HG03558 (cell line): ENCODE results near the gene OXER1.
A peak's percentile ranks its signal among the peaks of the same experiment; 100 is the strongest.
"Not testable (repeated sequence)": the region's sequence is repeated elsewhere in the genome, so short reads cannot be mapped to it uniquely, and the experiment has no call there.

ENCODE experiments used
- ATAC-seq: cut with Tn5 transposase; IDR thresholded peaks from one replicate; pipeline ENCODE4 v1.9.1; 2021; ENCODE audit warnings: moderate number of reproducible peaks; ENCODE audit not compliant: unreplicated experiment; ENCODE audit errors: extremely low read depth

The OXER1 gene

DNA sequence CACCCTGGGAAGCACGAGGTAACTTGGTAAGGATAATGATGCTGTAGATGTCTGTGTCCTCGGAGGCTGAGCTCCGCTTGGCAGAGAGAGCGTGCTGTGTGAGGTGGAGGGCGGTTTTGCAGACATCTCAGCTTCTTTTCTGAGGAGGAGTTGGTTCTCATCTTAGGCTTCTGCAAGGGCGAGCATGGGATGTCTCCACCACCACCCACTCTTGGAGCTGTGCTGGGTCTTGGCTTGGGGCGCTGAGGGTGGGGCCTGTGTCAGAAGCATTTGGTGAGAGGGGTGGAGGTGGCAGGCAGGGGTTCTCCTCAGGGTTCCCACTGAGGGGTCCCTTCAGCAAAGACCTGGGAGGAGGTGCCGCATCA, 9.2 kb downstream of the OXER1 start:
- ATAC-seq = no peak

- peak; percentile 31 for ATAC-seq
Measured at GRCh38 chr2:42754021-42754775, 9.7 kb downstream of the OXER1 start.

DNA sequence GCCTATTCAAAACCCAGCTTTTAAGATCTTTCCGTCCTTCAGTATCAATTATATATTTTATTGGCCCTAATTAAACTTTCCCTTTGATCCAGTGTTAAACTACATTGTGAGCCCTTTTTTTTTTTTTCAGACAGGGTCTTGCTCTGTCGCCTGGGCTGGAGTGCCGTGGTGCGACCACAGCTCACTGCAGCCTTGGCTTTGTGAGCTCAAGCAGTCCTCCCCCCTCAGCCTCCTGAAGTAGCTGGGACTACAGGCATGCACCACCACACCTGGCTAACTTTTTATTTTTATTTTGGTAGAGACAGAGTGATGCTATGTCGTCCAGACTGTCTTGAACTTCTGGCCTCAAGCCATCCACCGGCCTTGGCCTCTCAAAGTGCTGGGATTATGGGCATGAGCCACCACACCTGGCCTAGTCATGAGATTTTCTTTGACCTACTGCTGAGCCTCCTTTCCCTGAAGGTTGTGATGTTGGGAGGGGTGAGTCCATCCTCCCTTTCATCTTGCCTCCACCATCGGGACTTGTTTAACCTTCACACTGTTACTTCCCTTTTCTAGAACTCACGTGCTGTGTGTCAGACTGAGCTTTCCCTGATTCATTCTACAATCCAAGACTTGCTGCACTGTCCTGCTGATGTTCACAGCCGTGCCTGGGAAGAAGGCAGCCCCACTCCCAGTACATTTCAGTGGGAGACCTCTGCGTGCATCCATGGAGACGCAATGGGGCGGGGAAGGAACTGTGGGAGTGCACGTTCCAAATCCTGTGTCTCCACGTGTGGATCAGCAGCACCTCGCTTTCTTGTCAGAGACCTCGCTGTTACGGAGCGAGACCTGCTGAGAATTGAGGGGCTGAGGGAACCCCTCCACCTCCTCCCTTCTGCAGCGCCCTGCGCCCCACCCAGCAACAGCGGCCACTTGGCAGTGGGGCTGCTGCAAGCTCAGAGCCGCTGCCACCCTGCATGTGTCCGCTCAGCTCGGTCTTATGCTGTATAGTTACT, 10.8 kb downstream of the OXER1 start:
- ATAC-seq = no peak

DNA sequence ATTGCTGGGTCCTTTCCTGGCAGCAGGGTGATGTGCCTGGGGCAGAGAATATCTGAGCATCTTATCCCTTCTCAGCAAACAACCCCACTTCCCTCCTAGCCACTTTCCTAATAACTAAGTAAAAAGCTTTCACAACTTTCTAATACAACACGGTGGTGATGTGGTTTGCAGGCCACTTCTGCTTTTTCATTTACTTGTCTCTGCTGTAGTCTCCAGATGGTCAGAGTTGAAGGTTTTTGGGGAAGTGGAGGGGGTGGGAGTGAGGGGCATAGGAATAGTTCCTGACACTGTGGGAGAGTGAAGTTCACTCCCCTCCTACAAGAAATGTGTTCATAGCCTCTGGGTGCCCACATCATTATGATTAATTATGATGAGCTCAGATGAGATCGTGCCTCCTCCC, 11.6 kb downstream of the OXER1 start:
- ATAC-seq = peak; percentile 35

DNA sequence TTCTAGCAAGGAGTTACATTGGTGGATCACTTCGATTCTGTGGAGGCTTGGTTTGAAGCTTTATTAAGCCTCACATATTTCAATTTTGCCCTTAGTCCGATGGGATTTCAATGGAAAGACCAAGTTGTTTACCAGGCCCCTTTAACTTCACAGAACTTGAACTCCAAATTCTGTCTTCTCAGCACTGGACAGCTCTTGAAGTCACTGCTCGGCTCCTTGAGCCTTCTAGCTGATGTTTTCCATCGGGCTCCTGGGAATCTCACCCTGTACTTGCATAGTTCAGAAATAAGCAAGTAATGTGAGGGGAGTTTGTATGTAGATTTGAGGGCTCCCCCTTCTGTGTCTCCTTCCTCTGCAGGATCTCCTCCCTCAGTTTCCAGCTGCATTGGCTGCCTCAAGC, 15.1 kb downstream of the OXER1 start:
- ATAC-seq = no peak

GRCh38 chr2:42747422-42747821, 16.5 kb downstream of the OXER1 start:
- no peak for ATAC-seq

GRCh38 chr2:42744545-42745082, 19.3 kb downstream of the OXER1 start:
- no peak for ATAC-seq

GRCh38 chr2:42743659-42743990, 20.3 kb downstream of the OXER1 start:
- ATAC-seq = no peak

DNA sequence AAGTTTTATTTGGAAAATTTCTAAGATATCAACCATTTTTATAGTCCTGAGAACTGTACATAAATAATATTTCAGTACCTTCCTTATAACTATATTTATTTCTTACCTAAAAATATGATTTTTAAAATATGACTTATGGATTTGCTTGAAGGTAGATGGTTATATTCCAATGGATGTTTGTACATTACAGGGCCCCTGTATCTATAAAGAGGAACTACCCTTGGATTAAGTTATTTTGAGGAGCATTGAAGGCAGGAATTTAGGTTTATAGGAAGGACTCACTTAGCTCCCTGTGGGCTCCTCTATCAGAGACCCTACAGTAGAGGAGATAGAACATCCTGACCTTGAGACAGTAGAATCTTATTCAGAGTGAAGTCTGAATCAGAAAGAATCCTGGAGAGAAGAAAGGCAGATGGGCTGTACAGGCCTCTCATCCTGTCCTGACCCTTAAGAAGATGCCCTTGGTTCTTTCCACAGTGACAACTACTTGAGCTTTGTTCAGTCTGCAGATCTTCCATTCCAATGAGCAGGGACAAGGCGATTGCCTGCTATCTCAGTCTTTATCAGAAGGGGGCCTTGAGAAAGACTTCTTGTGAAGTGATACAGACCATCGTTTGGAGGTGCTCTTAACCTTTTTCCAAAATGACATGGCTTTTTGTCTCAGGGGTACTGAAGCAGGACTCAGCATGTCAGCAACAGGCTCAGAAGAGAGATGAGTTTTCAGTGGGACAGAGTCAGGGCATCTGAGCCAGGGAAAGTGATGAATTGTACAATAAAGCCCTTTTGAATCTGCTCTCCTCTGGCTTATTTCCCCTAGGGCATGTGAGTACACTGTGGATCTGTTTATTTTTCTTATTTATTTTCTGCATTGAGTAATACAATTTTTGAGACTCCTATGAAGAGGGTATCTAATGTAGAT, 20.9 kb downstream of the OXER1 start:
- ATAC-seq = no peak

DNA sequence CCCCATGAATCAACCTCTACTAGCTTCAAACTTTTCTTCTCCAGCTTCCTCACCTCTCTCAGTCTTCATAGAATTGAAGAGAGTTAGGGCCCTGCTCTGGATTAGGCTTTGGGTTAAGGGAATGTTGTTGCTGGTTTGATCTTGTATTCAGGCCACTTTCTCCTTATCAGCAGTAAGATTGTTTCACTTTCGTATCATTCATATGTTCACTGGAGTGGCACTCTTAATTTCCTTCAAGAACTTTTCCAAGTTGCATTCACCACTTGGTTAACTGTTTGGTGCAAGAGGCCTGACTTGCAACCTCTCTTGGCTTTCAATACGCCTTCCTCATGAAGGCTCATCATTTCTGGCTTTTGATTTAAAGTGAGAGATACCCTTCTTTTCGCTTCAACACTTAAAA, 22.8 kb downstream of the OXER1 start:
- no peak for ATAC-seq

DNA sequence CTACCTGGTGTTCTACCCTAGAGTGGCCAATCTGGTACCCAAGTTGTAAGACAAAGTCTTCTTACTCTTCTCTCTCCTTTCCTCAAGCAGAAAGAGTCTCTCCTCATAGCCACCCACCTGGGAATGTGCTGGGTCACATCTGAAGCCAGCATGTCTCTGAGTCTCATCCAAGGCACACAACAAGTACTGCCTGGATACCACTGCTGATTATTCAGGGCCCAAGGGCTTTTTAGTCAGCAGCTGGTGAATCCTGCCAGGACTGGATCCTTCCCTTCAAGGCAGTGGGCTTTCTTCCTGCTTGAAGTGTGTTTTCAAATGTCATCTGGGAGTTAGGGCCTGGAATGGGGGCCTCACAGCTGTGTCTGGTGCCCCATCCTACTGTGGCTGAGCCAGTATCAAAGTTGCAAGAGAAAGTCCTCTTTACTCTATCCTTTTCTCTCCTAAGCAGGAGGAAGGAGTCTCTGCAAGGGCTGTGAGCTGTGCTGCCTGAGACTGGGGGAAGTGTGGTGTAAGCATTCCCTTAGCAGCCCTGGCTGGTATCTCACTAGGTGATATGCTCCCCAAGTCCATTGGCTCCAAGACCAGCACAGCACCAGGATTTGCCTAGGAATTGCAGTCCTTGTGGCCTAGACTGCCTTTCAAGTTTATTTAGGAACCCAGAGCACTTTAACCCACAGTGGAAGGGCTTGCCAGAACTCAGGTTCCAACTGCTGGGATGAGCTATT, 27.2 kb downstream of the OXER1 start:
- ATAC-seq = no peak

- no peak for ATAC-seq
Measured at GRCh38 chr2:42733852-42734251, 30.1 kb downstream of the OXER1 start.

GRCh38 chr2:42731316-42731715, 32.6 kb downstream of the OXER1 start:
- not testable (repeated sequence) for ATAC-seq

GRCh38 chr2:42726680-42727079, 37.3 kb downstream of the OXER1 start:
- no peak for ATAC-seq

DNA sequence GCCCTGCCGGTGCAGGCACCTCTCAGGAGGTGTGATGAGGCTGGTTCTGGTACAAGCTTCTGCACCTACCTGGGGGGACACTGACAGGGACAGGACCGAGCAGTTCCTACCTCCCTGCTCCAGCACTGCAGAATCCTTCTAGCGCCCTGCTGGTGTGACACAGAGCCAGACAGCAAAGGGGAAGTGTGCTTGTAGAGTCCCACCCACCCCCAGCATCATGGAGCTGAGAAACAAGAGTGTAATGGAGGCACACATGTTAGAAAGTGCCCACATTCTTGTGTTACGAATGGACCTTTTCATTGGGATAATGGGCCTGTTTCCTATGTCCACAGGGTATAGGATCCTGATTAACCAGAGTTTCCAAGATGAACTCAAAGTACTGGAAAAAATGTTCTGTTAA, 38.3 kb downstream of the OXER1 start:
- ATAC-seq = no peak

GRCh38 chr2:42724886-42725285, 39.0 kb downstream of the OXER1 start:
- ATAC-seq = no peak

DNA sequence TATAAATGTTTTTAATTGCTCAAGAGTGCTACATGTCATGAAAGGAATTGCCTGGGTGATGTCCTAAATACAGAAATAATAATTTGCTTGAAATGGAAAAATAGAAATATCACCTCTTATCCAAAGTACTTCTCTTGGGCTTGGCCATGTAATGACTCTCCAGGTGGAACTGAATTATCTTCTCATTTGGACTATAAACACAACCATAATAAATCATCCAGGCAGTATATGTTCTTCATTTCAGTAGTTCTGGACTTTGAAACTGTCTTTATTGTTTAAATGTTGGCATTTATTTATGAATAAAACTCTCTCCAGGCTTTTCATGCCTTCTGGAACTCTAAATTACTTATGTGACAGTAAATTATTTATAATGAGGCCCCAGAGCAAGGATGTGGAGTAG, 40.5 kb downstream of the OXER1 start:
- no peak for ATAC-seq

DNA sequence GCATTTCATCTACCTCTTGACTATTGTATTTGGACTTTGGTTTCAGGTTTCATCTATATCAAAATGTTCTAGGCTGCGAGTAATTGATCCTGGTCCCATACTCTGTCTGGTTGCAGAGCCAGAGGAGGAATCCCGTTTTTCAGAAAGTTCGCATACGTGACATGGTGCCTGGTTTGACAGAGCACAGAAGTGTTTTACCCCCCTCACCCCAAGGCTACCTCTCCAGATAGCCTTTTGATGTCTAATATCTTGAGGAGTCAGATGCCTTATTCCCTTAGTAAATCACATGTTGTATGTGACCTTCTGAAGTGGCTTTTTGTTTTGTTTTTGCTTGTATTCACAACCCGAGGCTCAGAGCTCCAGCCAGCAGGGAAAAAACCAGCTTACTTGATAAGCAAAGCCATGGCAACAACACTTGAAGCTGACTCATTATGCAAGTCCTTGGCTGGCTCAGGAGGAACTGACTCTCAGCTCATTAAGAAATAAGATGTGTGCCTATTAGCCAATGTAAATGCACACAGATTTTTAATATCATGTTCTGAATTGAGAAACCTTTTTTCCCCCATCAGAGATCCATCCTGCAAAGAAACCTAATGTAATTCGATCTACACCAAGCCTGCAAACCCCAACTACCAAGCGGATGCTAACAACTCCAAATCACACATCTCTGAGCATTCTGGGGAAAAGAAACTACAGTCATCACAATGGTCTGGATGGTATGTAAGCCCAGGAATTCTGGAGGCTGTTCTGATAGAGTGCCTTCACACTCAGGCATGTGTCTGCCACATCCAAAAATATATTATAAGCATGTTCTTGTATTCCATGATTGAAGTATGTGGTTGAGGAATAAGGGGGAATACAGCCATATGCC, 41.4 kb downstream of the OXER1 start:
- peak; percentile 95 for ATAC-seq

GRCh38 chr2:42721898-42722297, 42.0 kb downstream of the OXER1 start:
- ATAC-seq = no peak
